ENCODE data around the gene HNRNPR. TPM values are rescaled to one million over a fixed set of nuclear protein-coding genes. Genes with fewer than 3 reads are reported as not detected.

The HNRNPR gene
- total RNA-seq, 5 donors from 2014 or later (not counting 1 experiment from before 2014, with no cell fraction given) = 98.2 to 122 (median 109) TPM

DNA sequence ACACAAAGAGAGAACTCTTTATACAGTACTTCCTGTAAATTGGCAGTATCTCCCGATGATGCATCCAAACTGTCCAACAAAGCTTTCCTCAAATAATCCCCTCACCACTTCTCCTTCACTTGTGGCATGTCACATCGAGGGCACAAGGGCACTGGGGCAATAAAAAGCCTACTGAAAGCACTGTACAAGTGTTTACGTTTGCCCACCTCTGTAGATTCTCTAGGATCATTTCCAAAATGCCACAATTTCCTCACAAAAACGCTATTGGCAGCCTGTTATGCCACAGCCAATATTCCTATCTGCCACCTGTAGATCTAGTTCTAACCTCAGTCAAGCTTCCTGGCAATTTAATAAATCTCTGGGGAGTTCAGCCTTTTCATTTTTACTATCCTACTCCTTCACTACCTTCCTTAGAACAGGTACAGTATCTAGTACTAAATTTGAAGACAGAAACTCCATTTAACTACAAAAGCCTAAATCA is 39.9 kb downstream of the HNRNPR start:
- H3K27me3 ChIP-seq (replicated peaks in 1 of 2; ENCODE audit: control insufficient read depth in 2 of 2, extremely low read depth in 1 of 2, insufficient read depth in 2 of 2, low read length in 1 of 2) = no peaks in the 10 kb centered on the region
- Mint-ChIP-seq H3K27ac (no peak overlapping the region), H3K4me3 (no peak overlapping the region), H3K9me3 (no peaks in the 10 kb centered on the region), H3K36me3 (peaks cover 18% of the 10 kb centered on the region), H3K27me3 (no peaks in the 10 kb centered on the region), H3K4me1 (peaks cover 0 to 7% (median 3%) of the 10 kb centered on the region in 3 donors)
- no peaks in the 10 kb centered on the region for H3K9me3 ChIP-seq
- no peak overlapping the region for H3K4me3 ChIP-seq (ENCODE audit: control insufficient read depth in 1 of 2, extremely low read depth in 1 of 2, low read length in 1 of 2)
- CTCF ChIA-PET = no interaction called here
- POLR2A ChIA-PET = no interaction called here
- no peak for ATAC-seq (replicated peaks in 1 of 4)
- H3K36me3 ChIP-seq (ENCODE audit: control insufficient read depth in 2 of 2, extremely low read depth in 1 of 2, insufficient read depth in 1 of 2, low read length in 1 of 2) = peaks cover 3 to 26% of the 10 kb centered on the region in 2 donors
- H3K4me1 ChIP-seq (ENCODE audit: control insufficient read depth in 1 of 2, extremely low read depth in 1 of 2, insufficient read depth in 2 of 2, low read length in 2 of 2) = no peaks in the 10 kb centered on the region
- WGBS (ENCODE audit: insufficient coverage) = 100% methylated on average over 4 of the region's 4 CpGs
- H3K27ac ChIP-seq (ENCODE audit: low read length) = no peak overlapping the region
- DNase-seq = no peak

DNA sequence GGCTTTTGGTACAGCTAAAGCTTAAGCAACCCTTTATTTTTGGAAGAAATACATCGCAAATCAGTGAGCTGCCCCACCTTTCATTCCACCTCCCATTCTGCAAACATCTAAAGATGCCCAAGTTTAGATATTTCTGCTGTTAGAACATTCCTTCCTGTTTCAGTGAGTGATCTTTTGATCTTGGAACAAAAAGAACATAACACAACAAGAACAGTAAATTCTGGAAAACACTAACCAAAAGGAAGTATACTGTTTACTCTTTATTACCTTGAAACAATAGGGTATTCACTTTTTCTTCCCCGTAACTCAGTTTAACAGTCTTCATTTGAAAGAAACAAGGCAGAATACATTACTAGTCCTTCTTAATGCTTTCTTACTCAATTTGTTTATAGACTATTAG is 40.6 kb downstream of the HNRNPR start:
- no CpG with 5 or more reads among the region's 2 CpGs for WGBS (ENCODE audit: insufficient coverage)
- peaks cover 0 to 7% (median 3%) of the 10 kb centered on the region in 3 donors for H3K4me1 Mint-ChIP-seq
- no peaks in the 10 kb centered on the region for H3K9me3 Mint-ChIP-seq
- DNase-seq (no peak), ATAC-seq (replicated peaks in 1 of 4) (no peak)
- H3K36me3 Mint-ChIP-seq = peaks cover 18% of the 10 kb centered on the region
- no peaks in the 10 kb centered on the region for H3K27me3 ChIP-seq (replicated peaks in 1 of 2; ENCODE audit: control insufficient read depth in 2 of 2, extremely low read depth in 1 of 2, insufficient read depth in 2 of 2, low read length in 1 of 2)
- POLR2A ChIA-PET = no interaction called here
- CTCF ChIA-PET = no interaction called here
- H3K9me3 ChIP-seq = no peaks in the 10 kb centered on the region
- no peak overlapping the region for H3K4me3 ChIP-seq (ENCODE audit: control insufficient read depth in 1 of 2, extremely low read depth in 1 of 2, low read length in 1 of 2)
- H3K36me3 ChIP-seq (ENCODE audit: control insufficient read depth in 2 of 2, extremely low read depth in 1 of 2, insufficient read depth in 1 of 2, low read length in 1 of 2) = peaks cover 5 to 27% of the 10 kb centered on the region in 2 donors
- no peak overlapping the region for H3K27ac ChIP-seq (ENCODE audit: low read length)
- no peaks in the 10 kb centered on the region for H3K4me1 ChIP-seq (ENCODE audit: control insufficient read depth in 1 of 2, extremely low read depth in 1 of 2, insufficient read depth in 2 of 2, low read length in 2 of 2)
- peak overlapping the region in 1 of 2 donors; percentile 0 for H3K27ac Mint-ChIP-seq
- no peak overlapping the region for H3K4me3 Mint-ChIP-seq
- no peaks in the 10 kb centered on the region for H3K27me3 Mint-ChIP-seq

DNA sequence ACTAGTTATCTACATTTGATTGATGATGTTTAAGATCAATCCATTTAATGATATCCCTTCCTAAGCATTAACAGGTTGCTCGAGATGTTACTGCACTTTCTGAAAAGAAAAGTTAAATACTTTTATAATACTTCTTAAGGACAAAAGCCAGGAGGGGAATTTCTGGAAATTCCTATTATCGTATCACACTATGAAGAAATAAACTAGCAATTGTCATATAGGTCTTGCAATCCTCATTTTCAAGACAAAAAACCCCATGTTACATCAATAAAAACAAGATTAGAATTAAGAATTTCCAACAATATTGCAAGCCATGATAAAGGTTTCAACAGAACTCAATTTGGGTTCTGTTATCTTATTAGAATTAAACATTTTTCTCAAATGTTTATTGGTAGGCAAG is 47.2 kb downstream of the HNRNPR start:
- no CpG with 5 or more reads among the region's 2 CpGs for WGBS (ENCODE audit: insufficient coverage)
- no peaks in the 10 kb centered on the region for H3K4me1 Mint-ChIP-seq
- H3K4me1 ChIP-seq (ENCODE audit: control insufficient read depth in 1 of 2, extremely low read depth in 1 of 2, insufficient read depth in 2 of 2, low read length in 2 of 2) = no peaks in the 10 kb centered on the region
- no peak for DNase-seq
- H3K27ac ChIP-seq (ENCODE audit: low read length) = no peak overlapping the region
- no peak overlapping the region for H3K4me3 Mint-ChIP-seq
- ChIA-PET CTCF (no interaction called here), POLR2A (no interaction called here)
- no peak for ATAC-seq (replicated peaks in 1 of 4)
- no peak overlapping the region for H3K4me3 ChIP-seq (ENCODE audit: control insufficient read depth in 1 of 2, extremely low read depth in 1 of 2, low read length in 1 of 2)
- peaks cover 16 to 17% of the 10 kb centered on the region in 2 donors for H3K36me3 ChIP-seq (ENCODE audit: control insufficient read depth in 2 of 2, extremely low read depth in 1 of 2, insufficient read depth in 1 of 2, low read length in 1 of 2)
- no peaks in the 10 kb centered on the region for H3K9me3 Mint-ChIP-seq
- no peak overlapping the region for H3K27ac Mint-ChIP-seq
- H3K9me3 ChIP-seq = no peaks in the 10 kb centered on the region
- H3K27me3 ChIP-seq (replicated peaks in 1 of 2; ENCODE audit: control insufficient read depth in 2 of 2, extremely low read depth in 1 of 2, insufficient read depth in 2 of 2, low read length in 1 of 2) = no peaks in the 10 kb centered on the region
- H3K36me3 Mint-ChIP-seq = peaks cover 14% of the 10 kb centered on the region
- no peaks in the 10 kb centered on the region for H3K27me3 Mint-ChIP-seq

DNA sequence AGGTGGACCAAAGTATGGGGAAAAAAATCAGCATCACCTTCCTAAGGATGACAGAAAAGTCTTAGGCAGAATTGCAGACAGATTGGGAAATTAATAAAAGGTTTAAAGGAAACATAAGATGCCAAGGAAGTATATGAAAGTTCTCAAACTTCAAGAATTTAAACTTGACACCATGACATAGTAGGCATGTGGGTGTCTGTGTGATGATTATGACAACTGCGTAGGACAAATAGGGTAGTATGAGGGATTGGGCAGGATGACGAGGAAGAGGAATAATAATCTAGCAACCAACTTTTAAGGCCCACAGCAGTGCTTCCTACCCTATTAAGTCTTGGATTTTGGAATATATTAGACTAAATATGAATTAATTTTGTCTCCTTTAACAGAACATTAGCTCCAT is 52.4 kb downstream of the HNRNPR start:
- no peaks in the 10 kb centered on the region for H3K4me1 ChIP-seq (ENCODE audit: control insufficient read depth in 1 of 2, extremely low read depth in 1 of 2, insufficient read depth in 2 of 2, low read length in 2 of 2)
- POLR2A ChIA-PET = no interaction called here
- WGBS (ENCODE audit: insufficient coverage) = no CpG with 5 or more reads among the region's 2 CpGs
- ATAC-seq (replicated peaks in 1 of 4) (no peak), DNase-seq (no peak)
- H3K4me1 Mint-ChIP-seq = no peaks in the 10 kb centered on the region
- H3K27ac Mint-ChIP-seq = no peak overlapping the region
- CTCF ChIA-PET = no interaction called here
- no peak overlapping the region for H3K4me3 Mint-ChIP-seq
- H3K4me3 ChIP-seq (ENCODE audit: control insufficient read depth in 1 of 2, extremely low read depth in 1 of 2, low read length in 1 of 2) = no peak overlapping the region
- no peak overlapping the region for H3K27ac ChIP-seq (ENCODE audit: low read length)
- H3K36me3 Mint-ChIP-seq = peaks cover 10% of the 10 kb centered on the region
- peaks cover 3 to 15% of the 10 kb centered on the region in 2 donors for H3K36me3 ChIP-seq (ENCODE audit: control insufficient read depth in 2 of 2, extremely low read depth in 1 of 2, insufficient read depth in 1 of 2, low read length in 1 of 2)
- H3K9me3 Mint-ChIP-seq = no peaks in the 10 kb centered on the region
- H3K27me3 ChIP-seq (replicated peaks in 1 of 2; ENCODE audit: control insufficient read depth in 2 of 2, extremely low read depth in 1 of 2, insufficient read depth in 2 of 2, low read length in 1 of 2) = no peaks in the 10 kb centered on the region
- H3K9me3 ChIP-seq = no peaks in the 10 kb centered on the region
- no peaks in the 10 kb centered on the region for H3K27me3 Mint-ChIP-seq

DNA sequence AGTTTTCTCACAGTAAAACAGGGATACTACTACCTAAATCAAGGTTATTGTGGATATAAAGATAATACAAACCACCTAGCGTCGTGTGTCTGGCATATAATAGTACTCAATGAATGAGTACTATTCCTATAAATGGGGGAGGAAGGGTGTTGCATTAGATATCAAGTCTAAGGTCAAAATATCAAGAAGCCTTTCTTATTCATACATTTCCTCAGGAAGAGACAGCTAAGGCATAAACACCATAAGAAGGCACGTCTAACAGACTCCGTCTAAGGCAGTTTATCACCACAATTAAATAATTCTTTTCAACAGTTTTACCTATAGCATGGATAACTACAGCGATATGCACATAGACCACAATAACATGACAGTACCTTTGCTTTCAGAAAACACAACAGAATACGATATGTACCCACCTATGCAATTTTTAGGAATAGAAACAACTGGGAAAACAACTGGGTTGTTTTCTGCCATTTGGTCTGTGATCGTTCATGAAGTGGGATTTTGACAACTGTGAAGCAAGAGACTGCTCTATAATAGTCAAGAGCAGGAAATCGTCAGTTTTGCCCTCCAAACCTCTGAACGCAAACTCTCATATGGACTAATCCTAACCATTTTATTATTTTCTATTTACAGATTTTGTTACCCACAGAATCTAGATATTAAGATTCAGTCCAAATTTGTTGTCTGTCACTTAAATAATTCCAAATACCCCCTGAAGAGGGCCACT is 53.1 kb downstream of the HNRNPR start:
- ATAC-seq (replicated peaks in 1 of 4) = no peak
- H3K4me1 ChIP-seq (ENCODE audit: control insufficient read depth in 1 of 2, extremely low read depth in 1 of 2, insufficient read depth in 2 of 2, low read length in 2 of 2) = no peaks in the 10 kb centered on the region
- Mint-ChIP-seq H3K9me3 (no peaks in the 10 kb centered on the region), H3K36me3 (peaks cover 14% of the 10 kb centered on the region), H3K27ac (no peak overlapping the region), H3K4me3 (no peak overlapping the region), H3K4me1 (no peaks in the 10 kb centered on the region), H3K27me3 (no peaks in the 10 kb centered on the region)
- H3K36me3 ChIP-seq (ENCODE audit: control insufficient read depth in 2 of 2, extremely low read depth in 1 of 2, insufficient read depth in 1 of 2, low read length in 1 of 2) = peaks cover 3 to 17% of the 10 kb centered on the region in 2 donors
- CTCF ChIA-PET = no interaction called here
- H3K4me3 ChIP-seq (ENCODE audit: control insufficient read depth in 1 of 2, extremely low read depth in 1 of 2, low read length in 1 of 2) = no peak overlapping the region
- no peak for DNase-seq
- no peaks in the 10 kb centered on the region for H3K27me3 ChIP-seq (replicated peaks in 1 of 2; ENCODE audit: control insufficient read depth in 2 of 2, extremely low read depth in 1 of 2, insufficient read depth in 2 of 2, low read length in 1 of 2)
- POLR2A ChIA-PET = interaction anchor here (0.6 to 1.0 kb wide), 3 partner anchors 14 to 80 kb away, joined by 3 to 9 read pairs (median 3); partner anchors contain the start of gene HNRNPR (in 1 of the 2)
- H3K9me3 ChIP-seq = no peaks in the 10 kb centered on the region
- 100% methylated on average over 4 of the region's 9 CpGs for WGBS (ENCODE audit: insufficient coverage)
- no peak overlapping the region for H3K27ac ChIP-seq (ENCODE audit: low read length)

DNA sequence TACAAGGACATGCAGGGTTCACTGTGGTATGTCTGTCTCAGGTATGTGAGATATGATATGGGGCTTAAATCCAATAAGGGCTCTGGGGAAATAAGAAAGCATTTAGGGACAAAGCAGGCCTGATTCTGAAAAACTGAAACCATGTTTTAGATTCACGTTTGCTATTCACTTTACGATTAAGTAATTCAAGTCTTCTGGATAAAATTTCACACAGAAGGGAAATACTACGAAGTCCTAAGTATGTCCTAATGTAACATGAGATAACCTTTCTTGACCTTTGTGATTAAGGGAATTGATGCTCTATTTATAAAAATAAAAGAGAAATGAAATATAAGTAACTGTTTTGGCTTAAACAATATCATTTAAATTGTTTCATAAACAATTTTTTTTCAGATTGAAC is 55.4 kb downstream of the HNRNPR start:
- Histone ChIP-seq H3K4me1 (ENCODE audit: control insufficient read depth in 1 of 2, extremely low read depth in 1 of 2, insufficient read depth in 2 of 2, low read length in 2 of 2) (no peaks in the 10 kb centered on the region), H3K27ac (ENCODE audit: low read length) (no peak overlapping the region), H3K36me3 (ENCODE audit: control insufficient read depth in 2 of 2, extremely low read depth in 1 of 2, insufficient read depth in 1 of 2, low read length in 1 of 2) (peaks cover 0 to 20% of the 10 kb centered on the region in 2 donors), H3K9me3 (no peaks in the 10 kb centered on the region), H3K4me3 (ENCODE audit: control insufficient read depth in 1 of 2, extremely low read depth in 1 of 2, low read length in 1 of 2) (no peak overlapping the region), H3K27me3 (replicated peaks in 1 of 2; ENCODE audit: control insufficient read depth in 2 of 2, extremely low read depth in 1 of 2, insufficient read depth in 2 of 2, low read length in 1 of 2) (no peaks in the 10 kb centered on the region)
- no CpG with 5 or more reads among the region's 3 CpGs for WGBS (ENCODE audit: insufficient coverage)
- Mint-ChIP-seq H3K4me3 (no peak overlapping the region), H3K27ac (no peak overlapping the region), H3K4me1 (no peaks in the 10 kb centered on the region), H3K9me3 (no peaks in the 10 kb centered on the region), H3K27me3 (no peaks in the 10 kb centered on the region), H3K36me3 (peaks cover 22% of the 10 kb centered on the region)
- ChIA-PET CTCF (no interaction called here), POLR2A (no interaction called here)
- ATAC-seq (replicated peaks in 1 of 4) (no peak), DNase-seq (no peak)

All from T-cell (primary cell).